HG02852 (cell line): ENCODE measurements around the gene ITCH.
"Not testable (repeated sequence)": the region's sequence is repeated elsewhere in the genome, so short reads cannot be mapped to it uniquely, and the experiment has no call there.

Experiments used
- ATAC-seq: cut with Tn5 transposase; IDR thresholded peaks from one replicate; pipeline ENCODE4 v1.9.1; 2021; ENCODE audit warnings: mild to moderate bottlenecking, moderate library complexity; ENCODE audit not compliant: unreplicated experiment

Gene ITCH

DNA sequence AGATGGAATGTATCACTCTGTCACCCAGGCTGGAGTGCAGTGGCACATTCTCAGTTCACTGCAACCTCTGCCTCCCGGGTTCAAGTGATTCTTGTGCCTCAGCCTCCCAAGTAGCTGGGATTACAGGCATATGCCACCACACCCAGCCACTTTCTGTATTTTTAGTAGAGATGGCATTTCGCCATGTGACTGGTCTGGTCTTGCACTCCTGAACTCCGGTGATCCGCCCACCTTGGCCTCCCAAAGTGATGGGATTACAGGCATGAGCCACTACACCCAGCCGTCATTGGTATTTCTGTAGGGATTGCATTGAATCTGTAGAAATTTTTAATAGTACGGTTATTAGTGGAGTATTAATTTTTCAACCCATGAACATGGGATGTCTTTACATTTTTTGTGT lies 134.5 kb downstream of the ITCH start:
- ATAC-seq, result not testable (repeated sequence)

DNA sequence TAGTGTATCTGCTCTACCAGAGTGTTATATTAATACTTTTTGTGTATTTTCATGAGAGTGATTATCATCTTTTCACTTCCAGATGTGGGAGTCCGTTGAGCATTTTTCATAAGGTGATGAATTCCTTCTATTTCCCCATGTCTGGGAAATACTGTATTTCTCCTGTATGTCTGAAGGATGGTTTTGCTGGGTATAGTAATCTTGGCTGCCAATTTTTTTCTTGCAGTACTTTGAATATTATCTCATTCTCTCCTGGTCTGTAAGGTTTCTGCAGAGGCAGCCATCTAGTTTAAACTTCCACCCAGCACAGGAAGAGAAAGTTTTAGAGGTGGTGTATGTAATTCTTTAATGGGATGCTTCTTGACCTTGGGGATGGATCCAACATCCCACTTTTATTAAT lies 137.8 kb downstream of the ITCH start:
- no peak for ATAC-seq

DNA sequence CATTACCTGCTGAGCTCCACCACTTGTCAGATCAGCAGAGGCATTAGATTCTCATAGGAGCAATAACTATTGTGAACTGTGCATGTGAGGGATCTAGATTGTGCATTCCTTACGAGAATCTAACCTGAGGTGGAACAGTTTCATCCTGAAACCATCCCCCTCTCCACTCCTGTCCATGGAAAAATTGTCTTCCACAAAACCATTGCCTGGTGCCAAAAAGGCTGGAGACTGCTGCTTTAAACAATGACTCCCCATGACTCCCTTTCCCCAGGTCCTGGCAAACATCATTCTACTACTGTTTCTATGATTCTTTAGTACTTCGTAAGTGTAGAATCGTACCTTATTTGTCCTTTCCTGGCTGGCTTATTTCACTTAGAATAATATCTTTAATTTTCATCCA lies 143.4 kb downstream of the ITCH start:
- ATAC-seq, result no peak

DNA sequence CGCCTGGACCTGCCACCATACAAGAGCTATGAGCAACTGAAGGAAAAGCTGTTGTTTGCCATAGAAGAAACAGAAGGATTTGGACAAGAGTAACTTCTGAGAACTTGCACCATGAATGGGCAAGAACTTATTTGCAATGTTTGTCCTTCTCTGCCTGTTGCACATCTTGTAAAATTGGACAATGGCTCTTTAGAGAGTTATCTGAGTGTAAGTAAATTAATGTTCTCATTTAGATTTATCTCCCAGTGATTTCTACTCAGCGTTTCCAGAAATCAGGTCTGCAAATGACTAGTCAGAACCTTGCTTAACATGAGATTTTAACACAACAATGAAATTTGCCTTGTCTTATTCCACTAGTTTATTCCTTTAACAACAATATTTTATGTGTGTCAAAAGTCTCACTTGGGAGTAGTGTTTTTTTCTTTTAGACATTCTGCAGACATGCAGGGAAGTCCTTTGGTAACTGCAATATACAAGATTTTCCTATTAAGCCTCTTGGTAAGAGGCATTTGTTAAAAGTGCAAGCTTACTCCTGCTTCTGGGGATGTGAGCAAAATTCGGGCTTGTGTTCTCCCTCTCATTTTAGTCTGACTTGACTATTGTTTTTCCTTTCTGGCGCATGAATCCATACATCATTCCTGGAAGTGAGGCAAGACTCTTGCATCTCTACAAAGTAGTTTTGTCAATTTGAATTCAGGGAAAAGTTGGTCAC lies 144.8 kb downstream of the ITCH start:
- no peak for ATAC-seq

DNA sequence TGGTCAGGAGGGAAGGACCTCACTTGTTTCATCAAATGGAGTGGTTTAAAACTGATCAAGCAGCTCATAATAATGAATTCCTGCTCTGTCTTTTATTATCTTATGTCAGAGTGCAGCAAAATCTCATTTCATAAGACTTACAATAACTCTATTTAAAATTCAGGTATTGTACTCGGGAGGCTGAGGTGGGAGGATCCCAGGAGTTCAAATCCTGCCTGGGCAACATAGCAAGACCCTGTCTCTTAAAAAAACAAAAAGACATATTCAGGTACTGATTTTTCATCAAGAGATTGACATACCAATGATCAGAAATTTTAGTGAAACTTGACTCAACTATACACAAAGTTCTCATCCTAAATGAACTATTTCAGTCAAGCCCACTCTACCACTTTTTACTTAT lies 147.5 kb downstream of the ITCH start:
- ATAC-seq, result no peak

DNA sequence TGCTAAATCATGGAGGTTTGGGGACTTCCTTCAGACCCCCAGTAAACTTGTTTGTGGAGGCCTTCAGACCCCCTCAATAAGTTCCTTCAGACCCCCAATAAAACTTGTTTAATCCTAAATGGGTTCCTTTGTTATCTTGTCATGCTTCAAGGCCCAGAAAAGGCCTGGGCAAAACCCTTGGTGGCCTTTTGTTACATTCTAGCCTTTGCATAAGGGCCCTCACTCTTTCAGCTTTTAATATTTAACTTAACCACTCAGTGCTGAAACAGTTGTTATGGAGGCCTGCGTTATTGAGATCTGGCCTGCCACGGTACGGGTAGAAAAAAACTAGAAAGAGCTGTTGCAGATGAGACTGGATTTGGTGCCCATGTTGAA lies 148.8 kb downstream of the ITCH start:
- ATAC-seq, result no peak

DNA sequence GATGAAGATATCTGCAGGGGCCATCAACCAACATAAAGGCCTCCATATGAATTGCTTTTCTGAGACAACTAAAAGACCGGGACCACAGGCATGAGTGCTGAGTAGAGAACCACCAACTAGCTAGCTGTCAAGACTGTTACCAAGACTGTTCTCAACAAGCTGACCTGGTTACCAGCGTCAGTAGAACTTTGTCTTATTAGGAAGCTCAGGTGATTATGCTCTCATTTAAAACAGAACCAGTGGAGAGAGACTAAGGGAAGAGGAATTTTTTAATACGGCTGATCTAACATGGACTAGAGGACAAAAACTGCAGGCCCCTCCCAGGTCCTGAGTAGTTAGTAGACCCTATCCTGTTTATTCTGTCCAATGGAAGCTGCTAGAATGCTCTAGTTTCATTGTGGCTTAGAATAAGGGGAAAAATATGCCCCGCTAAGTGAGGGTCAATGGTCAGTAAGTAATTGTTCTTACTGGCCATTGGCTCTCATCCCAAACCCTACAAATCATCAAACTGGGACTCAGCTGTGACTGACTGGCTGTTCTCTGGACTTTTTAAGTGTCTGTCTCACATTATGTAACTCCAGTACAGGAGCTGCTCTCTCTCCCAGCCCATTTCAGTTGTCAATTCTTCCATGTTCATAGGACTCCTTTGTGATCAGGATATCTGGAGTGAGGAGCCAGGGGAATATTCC lies 149.3 kb downstream of the ITCH start:
- ATAC-seq, result no peak

DNA sequence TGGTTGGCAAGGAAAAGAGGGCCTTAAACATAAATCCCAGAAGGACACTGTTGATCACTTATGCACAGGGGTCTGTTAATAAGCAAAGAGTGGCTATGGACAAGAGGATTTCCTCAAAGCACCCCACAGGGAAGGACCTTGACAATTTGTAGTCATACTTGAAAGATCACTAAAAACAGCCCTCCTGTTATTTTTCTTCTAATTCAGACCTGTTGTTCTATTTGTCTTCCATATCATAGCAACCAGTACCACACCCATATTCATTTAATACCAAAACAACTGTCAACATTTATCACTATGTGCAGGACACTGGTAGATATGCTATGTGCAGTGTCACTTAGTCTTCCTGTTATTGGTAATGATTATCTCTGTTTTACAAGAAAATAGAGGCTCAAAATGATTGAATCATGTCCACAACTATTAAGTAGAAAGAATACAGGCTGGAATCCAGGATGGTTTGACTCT lies 149.9 kb downstream of the ITCH start:
- no peak for ATAC-seq

DNA sequence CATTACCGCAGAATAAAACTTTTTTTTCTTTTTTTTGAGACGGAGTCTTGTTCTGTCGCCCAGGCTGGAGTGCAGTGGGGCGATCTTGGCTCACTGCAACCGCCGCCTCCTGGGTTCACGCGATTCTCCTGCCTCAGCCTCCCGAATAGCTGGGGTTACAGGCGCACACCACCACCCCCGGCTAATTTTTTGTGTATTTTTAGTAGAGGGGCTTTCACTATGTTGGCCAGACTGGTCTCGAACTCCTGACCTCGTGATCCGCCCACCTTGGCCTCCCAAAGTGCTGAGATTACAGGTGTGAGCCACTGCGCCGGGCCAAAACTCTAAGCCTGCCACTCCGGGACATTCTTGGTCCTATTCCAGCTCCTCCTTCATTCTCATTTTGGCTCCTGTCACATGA lies 151.0 kb downstream of the ITCH start:
- ATAC-seq, result not testable (repeated sequence)

DNA sequence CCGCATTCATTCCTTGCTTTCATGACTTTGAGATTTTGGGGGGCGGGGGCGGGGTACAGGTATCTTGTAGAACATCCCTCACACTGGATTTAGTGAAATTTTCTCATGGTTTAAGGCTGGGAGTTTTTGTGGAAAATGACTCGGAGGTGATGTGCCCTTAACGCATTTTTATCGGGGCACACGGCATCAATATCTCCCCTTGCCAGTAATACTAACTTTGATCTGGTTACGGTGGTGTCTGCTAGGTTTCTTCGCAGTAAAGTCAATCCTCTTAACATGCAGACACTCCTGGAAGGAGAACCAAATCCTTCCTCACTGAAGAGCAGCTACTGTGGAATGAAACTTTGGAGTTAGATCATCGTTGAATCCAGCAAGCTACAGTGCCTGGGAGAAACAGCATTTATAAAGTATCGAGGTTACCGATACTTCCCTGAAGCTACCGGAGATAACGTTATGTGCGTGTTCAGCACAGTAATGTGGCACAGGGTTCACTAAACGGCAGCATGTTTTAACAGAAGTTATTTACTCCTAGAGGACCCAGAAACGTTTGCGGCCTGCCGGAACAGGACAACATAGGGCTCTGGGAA lies 151.9 kb downstream of the ITCH start:
- ATAC-seq, result no peak

DNA sequence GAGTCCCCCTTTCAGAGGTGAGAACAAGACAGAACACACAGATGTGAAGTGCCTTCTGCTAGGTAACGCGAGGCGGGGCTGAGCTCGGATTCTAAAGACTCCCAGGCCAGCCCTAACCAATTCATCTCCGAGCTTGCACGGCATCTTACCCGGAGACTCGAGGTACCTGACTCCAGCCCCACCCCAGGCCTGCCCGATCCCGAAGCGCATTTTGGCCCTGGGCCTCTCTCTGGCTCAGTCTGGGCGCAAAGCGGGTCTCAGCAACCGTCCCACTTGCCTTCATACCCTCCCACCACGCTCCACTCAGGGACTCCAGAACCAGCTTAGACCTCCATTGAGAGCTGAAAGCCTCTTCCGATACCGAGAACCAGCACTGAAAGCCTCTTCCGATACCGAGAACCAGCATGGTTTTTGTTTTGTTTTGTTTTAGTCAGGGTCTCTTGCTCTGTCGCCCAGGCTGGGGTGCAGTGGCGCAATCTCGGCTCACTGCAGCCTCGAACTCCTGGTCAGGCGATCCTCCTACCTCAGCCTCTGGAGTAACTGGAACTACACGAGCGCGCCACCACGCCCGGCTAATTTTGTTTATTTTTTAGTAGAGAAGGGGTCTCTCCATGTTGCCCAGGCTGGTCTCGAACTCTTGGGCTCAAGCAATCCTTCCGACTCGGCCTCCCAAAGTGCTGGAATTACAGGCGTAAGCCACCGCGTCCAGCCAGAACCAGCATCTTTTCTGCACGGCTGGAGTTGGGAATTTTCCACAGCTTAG lies 152.6 kb downstream of the ITCH start:
- ATAC-seq, result peak; percentile 44

DNA sequence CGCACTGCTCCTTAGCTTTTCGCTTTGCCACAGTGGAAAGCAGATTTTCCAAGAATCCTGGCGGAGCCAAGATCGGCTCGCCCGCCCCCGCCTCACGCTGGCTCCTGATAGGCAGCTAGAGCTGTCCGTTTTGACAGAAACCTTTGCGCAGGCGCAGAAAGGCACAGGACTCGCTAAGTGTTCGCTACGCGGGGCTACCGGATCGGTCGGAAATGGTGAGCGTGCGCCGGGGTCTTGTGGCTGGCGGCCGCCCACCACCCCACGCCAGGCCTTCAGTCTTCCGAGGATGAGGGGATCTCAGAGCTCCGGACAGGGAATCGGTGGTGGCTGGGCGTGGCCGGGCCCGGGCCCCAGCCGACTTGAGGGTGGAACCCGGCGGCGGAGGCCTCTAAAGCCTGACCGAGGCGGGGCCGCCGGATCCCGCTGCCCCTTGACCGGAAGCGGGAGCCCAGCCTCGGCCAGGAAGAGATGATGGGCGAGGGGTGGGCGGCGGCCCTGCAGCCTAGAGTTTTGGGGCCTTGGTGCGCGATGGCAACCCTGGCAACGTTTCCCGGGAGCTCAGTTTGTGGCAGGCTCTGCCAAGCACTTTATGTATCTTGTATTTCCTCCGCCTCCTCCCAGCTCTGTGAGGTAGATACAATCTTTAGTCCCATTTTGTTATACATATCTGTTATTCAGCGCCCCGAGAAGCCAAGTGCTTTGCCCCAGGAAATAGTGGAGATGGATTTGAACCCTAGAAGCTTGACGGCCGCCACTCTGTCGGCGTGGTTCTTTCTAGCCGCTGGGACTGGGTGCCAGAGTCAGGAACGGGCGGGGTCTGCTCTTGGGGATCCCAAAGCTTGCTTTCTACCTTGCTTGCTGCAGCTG lies 153.4 kb downstream of the ITCH start, which contains the start of gene DYNLRB1:
DYNLRB1 (plus strand) TSS at position 176 of the 867 bp plus-strand sequence; CDS start at position 213, 37 bp downstream.
- ATAC-seq, result peak; percentile 77

DNA sequence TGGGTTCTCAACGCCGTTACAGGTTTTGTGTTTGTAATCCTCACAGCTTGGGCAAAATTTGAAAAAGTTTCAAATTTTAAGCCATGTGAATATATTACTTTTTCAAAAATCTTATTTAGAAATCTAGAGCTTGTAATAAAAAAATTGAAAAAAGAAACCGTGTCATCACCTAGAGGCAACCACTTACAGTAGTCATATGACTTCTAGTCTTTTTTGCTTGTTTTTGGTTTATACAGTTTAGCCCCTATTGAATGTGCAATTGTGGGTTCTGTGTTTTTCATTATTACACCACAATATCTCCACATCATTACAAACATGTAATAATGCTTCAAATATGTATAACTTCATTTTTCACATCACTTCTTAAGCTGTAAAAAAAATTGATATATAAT lies 154.0 kb downstream of the ITCH start:
- no peak for ATAC-seq

DNA sequence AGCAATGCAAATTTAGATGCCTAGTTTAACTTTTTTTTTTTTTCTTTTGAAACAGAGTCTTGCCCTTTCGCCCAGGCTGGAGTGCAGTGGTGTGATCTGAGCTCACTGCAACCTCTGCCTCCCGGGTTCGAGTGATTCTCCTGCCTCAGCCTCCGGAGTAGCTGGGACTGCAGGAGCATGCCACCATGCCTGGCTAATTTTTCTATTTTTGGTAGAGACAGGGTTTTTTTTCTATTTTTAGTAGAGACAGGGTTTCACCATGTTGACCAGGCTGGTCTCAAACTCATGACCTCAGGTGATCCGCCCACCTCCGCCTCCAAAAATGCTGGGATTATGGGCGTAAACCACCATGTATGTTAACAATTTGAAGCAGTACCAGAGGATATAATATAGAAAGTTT lies 155.8 kb downstream of the ITCH start:
- not testable (repeated sequence) for ATAC-seq

DNA sequence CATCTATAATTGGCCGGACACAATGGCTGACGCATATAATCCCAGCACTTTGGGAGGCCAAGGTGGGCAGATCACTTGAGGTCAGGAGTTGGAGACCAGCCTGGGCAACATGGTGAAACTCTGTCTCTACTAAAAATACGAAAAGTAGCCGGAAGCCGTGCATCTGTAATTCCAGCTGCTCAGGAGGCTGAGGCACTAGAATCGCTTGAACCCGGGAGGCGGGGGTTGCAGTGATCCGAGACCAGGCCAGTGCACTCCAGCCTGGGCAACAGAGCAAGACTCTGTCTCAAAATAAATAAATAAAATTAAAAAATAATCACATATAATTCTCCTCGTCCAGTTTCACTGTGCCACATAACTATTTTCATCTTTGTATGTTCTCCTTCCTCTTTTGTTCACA lies 156.8 kb downstream of the ITCH start:
- ATAC-seq, result not testable (repeated sequence)

DNA sequence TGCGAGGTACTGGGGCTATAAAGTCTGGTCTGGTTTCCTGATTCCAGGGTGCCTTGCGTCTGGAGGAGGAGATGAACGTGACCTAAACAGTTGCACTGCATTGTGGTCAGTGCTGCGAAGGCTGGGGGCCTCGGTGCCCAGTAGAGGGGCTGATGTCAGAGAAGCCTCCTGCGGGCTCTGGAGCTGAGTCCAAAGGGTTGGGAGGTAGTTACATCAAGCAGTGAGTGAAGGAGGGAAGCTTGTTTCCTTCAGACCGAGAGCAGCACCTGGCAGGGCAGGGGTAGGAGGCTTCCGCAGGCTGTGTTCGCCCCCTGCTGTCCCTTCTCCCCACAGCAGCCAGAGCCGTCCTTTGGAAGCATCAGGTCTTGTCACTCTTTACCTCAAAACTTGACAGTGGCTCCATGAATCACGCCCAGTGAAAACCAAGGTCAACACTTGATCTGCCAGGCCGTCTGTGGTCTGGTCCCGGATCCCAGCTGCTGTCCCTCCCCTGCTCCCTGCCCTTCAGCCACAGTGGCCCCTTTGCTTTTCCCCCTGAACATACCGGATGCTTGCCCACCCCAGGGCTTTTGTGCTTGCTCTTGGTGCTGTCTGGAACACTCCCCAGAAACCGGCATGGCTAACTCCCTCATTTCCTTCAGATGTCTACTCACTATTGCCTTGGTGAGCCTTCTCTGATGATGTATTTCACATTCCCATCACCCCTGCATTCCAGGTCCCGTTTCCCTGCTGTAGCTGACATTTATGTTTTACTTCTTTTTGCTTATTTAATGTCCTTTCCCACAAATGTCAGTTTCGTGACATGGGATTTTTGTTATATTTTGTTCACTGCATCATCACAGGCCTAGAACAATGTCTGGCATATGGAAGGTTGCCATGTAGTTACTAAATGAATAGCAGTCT lies 160.1 kb downstream of the ITCH start:
- no peak for ATAC-seq

DNA sequence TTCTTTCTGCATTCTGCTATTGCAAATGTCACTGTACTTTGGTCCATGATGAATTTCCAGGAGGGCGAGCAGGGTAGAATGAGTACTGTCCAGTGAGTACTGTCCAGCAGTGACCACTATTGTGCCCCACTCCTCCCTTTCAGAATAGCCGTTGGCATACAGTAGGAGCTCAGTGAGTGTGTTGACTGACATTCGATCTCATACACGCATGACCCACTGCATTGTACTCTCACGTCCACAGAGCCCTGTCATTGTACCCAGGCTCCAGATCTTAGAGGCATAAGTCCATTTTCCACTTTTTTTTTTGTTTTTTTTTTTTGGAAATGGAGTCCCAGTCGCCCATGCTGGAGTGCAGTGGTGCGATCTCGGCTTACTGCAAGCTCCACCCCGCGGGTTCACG lies 161.4 kb downstream of the ITCH start:
- no peak for ATAC-seq

DNA sequence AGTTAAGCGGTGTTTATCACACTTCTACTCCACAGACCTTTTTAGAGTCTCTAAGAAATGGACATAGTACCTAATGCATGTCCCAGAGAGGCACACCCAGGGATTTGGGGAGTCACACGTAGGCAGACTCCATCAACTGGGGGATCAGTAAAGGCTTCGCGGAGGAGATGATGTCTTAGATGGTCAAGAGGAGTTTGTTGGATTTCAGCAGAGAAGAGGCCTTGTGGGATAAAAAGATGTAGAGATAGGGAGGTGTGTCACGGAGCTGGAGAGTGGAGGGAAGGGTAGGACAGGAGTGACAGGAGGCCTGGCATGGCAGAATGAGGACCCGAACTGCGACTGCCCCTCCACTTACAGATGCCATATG lies 162.3 kb downstream of the ITCH start:
- ATAC-seq, result no peak

DNA sequence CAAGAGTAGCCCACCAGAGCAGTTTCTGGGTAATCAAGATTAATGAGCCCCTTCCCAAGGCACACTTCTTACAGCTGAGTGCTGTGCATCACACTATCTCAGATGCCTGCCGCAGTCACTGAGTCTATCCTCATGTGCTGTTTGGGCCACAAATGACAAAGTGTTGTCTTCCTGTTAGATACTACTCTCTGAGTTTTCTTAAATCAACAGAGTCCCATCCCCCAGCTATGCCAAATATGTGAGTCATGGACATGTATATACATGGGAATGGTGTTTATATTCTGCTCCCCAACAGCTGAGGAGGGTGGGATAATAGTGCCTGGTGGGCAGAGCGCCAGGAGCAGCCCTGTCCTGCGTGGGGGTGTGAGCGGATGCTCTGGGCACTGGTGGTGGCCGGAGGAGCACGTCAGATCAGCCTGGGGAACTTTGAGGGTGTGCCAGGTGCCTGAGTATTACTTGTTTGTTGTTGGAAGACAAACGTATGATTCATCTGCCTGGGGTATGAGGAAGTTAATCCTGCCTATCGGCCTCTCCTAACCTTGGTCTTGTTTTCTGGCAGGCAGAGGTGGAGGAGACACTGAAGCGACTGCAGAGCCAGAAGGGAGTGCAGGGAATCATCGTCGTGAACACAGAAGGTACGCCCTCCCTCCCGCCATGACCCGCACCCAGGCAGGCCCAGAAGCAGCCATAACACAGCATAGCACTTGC lies 162.8 kb downstream of the ITCH start:
- ATAC-seq, result no peak
